HepG2 (cell line): ENCODE data around the gene CRNKL1. TPM values are rescaled to one million over a fixed set of nuclear protein-coding genes. Genes with fewer than 3 reads are reported as not detected.

Experiments used
- MLLT10 ChIP-seq: sonication (generic); formaldehyde crosslinking; IDR thresholded peaks from 2 replicates; pipeline ENCODE4 v1.4.0; 2020; ENCODE audit warnings: missing genetic modification reagents
- SIN3B ChIP-seq: fragments of 150-350 bp; IDR thresholded peaks from 2 replicates; pipeline ENCODE4 v1.6.1; 2014; ENCODE audit warnings: low read length
- ZMYM2 ChIP-seq: sonication (generic); formaldehyde crosslinking; IDR thresholded peaks from 2 replicates; pipeline ENCODE4 v1.8.0; 2022; ENCODE audit warnings: mild to moderate bottlenecking, missing genetic modification reagents
- ZNF251 ChIP-seq: sonication (generic); formaldehyde crosslinking; IDR thresholded peaks from 2 replicates; pipeline ENCODE4 v1.9.0; 2021; ENCODE audit warnings: mild to moderate bottlenecking, missing genetic modification reagents
- ZNF567 ChIP-seq: sonication (generic); formaldehyde crosslinking; IDR thresholded peaks from 2 replicates; pipeline ENCODE4 v1.8.1; 2023; ENCODE audit warnings: mild to moderate bottlenecking, missing genetic modification reagents, borderline replicate concordance
- ZNF790 ChIP-seq: sonication (generic); formaldehyde crosslinking; IDR thresholded peaks from 2 replicates; pipeline ENCODE4 v1.8.0; 2022; ENCODE audit warnings: missing genetic modification reagents, mild to moderate bottlenecking, borderline replicate concordance
- polyA plus RNA-seq, 8 experiments: library from polyadenylated mRNA; depleted of rRNA in 3 of 8; stranded (reverse) in 7 of 8; unstranded in 1 of 8; fragments of >200 nt; fragmentation: Illumina TruSeq in 4 of 8; extraction: Trizol in 4 of 8; gene quantifications; 2 replicates each; pipeline versions ENCODE4 v1.2.1 to v1.2.3, GENCODE V29; 2011 to 2016; ENCODE audit warnings: low read depth in 4 of 8, missing spikeins in 1 of 8, mixed read lengths in 1 of 8; ENCODE audit not compliant: insufficient read depth in 1 of 8
- total RNA-seq, 5 experiments: library from RNA; depleted of rRNA; stranded (reverse); fragments of >200 nt; fragmentation: Illumina TruSeq; extraction: Trizol; gene quantifications; 2 replicates each; pipeline ENCODE4 v1.2.3, GENCODE V29; 2016; ENCODE audit warnings: low read depth in 1 of 5
- TF ChIP-seq, protein P1 (sequence below), 2 experiments: sonication (generic) in 1 of 2; formaldehyde crosslinking in 1 of 2; IDR thresholded peaks; 2 replicates each; pipeline versions ENCODE4 v1.5.1 to v1.6.1; 2011 to 2020; ENCODE audit warnings: borderline replicate concordance in 1 of 2, low read depth in 1 of 2, low read length in 1 of 2, mild to moderate bottlenecking in 1 of 2, missing genetic modification reagents in 1 of 2, moderate library complexity in 1 of 2
- TF ChIP-seq, protein P2 (sequence below): sonication (generic); formaldehyde crosslinking; IDR thresholded peaks from 2 replicates; pipeline ENCODE4 v1.4.0; 2020; ENCODE audit warnings: mild to moderate bottlenecking, missing genetic modification reagents, borderline replicate concordance
- TF ChIP-seq, protein P3 (sequence below): sonication (generic); formaldehyde crosslinking; IDR thresholded peaks from 2 replicates; pipeline ENCODE4 v1.5.0; 2020; ENCODE audit warnings: missing genetic modification reagents
- TF ChIP-seq, protein P4 (sequence below): sonication (generic); formaldehyde crosslinking; conservative IDR thresholded peaks from 2 replicates; pipeline ENCODE4 v1.8.0; 2022; ENCODE audit warnings: low read depth, missing genetic modification reagents
- TF ChIP-seq, protein P5 (sequence below): sonication (generic); formaldehyde crosslinking; IDR thresholded peaks from 2 replicates; pipeline ENCODE4 v1.9.0; 2021; ENCODE audit warnings: missing genetic modification reagents, borderline replicate concordance

The CRNKL1 gene
- total and polyA plus RNA-seq, 2 of the 13 experiments (the other 11 are each of a cell fraction or from before 2014, with no cell fraction given): 12.3 to 64.5 TPM

DNA sequence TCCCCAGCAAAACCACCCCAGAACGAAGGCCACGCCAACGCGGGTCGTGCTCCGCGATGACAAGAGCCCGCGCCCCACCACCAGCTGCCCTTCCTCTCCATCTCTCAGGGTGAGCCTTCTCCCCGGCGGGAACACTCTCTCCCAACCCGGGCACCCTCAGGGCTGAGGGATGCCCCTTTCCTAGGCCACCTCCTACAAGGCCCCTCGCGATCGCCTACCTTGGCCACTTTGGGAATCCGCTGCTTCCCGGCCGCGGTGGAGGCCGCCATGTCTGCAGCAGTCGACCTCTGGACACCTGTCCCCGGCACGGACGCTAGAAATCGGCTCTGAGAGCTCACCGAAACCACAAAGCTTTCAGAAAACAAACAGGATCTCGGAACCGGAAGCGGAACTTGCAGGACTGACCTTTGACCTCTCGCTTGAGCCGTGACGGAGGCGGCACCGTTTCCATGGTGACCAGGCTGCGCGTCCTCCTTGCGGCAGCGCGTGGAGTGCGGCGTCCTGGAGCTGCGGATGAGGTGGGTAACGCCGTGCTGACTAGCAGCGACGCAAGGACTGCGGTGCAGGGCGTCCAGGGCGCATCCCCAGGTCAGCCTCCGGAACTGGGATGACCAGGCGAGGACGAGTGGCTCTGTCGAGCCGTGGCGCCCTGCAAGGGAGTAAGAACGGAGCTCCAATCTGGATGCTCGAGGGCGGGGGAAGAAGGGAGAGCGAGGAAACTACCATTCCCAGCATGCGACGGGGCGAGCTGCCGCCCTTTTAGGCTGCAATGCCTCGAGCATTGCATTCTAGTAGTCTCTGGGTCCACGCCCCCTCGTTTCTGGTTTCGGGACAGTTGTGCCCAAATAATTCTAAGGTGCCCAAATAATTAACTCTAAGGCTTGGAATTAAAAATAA, at the start of gene CRNKL1, which contains the start of gene CFAP61 (continued):
- TF ChIP-seq, protein P1, sequence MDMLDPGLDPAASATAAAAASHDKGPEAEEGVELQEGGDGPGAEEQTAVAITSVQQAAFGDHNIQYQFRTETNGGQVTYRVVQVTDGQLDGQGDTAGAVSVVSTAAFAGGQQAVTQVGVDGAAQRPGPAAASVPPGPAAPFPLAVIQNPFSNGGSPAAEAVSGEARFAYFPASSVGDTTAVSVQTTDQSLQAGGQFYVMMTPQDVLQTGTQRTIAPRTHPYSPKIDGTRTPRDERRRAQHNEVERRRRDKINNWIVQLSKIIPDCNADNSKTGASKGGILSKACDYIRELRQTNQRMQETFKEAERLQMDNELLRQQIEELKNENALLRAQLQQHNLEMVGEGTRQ (IDR thresholded peaks at IDR 0.05; ENCODE audit: low read depth, low read length): no peak
- TF ChIP-seq, protein P1 (CRISPR knock-in tag; IDR thresholded peaks at IDR 0.05; ENCODE audit: borderline replicate concordance): peak; percentile 41; the same call in 1 of the 2 replicates
- TF ChIP-seq, protein P2, sequence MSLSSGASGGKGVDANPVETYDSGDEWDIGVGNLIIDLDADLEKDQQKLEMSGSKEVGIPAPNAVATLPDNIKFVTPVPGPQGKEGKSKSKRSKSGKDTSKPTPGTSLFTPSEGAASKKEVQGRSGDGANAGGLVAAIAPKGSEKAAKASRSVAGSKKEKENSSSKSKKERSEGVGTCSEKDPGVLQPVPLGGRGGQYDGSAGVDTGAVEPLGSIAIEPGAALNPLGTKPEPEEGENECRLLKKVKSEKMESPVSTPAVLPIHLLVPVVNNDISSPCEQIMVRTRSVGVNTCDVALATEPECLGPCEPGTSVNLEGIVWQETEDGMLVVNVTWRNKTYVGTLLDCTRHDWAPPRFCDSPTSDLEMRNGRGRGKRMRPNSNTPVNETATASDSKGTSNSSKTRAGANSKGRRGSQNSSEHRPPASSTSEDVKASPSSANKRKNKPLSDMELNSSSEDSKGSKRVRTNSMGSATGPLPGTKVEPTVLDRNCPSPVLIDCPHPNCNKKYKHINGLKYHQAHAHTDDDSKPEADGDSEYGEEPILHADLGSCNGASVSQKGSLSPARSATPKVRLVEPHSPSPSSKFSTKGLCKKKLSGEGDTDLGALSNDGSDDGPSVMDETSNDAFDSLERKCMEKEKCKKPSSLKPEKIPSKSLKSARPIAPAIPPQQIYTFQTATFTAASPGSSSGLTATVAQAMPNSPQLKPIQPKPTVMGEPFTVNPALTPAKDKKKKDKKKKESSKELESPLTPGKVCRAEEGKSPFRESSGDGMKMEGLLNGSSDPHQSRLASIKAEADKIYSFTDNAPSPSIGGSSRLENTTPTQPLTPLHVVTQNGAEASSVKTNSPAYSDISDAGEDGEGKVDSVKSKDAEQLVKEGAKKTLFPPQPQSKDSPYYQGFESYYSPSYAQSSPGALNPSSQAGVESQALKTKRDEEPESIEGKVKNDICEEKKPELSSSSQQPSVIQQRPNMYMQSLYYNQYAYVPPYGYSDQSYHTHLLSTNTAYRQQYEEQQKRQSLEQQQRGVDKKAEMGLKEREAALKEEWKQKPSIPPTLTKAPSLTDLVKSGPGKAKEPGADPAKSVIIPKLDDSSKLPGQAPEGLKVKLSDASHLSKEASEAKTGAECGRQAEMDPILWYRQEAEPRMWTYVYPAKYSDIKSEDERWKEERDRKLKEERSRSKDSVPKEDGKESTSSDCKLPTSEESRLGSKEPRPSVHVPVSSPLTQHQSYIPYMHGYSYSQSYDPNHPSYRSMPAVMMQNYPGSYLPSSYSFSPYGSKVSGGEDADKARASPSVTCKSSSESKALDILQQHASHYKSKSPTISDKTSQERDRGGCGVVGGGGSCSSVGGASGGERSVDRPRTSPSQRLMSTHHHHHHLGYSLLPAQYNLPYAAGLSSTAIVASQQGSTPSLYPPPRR: peak; percentile 37; the same call in 1 of the 2 replicates
- no peak for TF ChIP-seq MLLT10 (CRISPR knock-in tag)
- TF ChIP-seq ZNF251: no peak
- no peak for TF ChIP-seq ZMYM2
- TF ChIP-seq, protein P3, sequence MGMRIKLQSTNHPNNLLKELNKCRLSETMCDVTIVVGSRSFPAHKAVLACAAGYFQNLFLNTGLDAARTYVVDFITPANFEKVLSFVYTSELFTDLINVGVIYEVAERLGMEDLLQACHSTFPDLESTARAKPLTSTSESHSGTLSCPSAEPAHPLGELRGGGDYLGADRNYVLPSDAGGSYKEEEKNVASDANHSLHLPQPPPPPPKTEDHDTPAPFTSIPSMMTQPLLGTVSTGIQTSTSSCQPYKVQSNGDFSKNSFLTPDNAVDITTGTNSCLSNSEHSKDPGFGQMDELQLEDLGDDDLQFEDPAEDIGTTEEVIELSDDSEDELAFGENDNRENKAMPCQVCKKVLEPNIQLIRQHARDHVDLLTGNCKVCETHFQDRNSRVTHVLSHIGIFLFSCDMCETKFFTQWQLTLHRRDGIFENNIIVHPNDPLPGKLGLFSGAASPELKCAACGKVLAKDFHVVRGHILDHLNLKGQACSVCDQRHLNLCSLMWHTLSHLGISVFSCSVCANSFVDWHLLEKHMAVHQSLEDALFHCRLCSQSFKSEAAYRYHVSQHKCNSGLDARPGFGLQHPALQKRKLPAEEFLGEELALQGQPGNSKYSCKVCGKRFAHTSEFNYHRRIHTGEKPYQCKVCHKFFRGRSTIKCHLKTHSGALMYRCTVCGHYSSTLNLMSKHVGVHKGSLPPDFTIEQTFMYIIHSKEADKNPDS (CRISPR knock-in tag): peak; percentile 71; the same call in 1 of the 2 replicates
- TF ChIP-seq, protein P4, sequence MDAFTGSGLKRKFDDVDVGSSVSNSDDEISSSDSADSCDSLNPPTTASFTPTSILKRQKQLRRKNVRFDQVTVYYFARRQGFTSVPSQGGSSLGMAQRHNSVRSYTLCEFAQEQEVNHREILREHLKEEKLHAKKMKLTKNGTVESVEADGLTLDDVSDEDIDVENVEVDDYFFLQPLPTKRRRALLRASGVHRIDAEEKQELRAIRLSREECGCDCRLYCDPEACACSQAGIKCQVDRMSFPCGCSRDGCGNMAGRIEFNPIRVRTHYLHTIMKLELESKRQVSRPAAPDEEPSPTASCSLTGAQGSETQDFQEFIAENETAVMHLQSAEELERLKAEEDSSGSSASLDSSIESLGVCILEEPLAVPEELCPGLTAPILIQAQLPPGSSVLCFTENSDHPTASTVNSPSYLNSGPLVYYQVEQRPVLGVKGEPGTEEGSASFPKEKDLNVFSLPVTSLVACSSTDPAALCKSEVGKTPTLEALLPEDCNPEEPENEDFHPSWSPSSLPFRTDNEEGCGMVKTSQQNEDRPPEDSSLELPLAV: no peak
- 0 out of 2 replicates have a peak, but pooled peaks have one; percentile 52 for TF ChIP-seq SIN3B
- TF ChIP-seq ZNF790 (CRISPR knock-in tag): 0 out of 2 replicates have a peak, but pooled peaks have one; percentile 84
- TF ChIP-seq ZNF567 (CRISPR knock-in tag): peak; percentile 77; the same call in 1 of the 2 replicates
- TF ChIP-seq, protein P5, sequence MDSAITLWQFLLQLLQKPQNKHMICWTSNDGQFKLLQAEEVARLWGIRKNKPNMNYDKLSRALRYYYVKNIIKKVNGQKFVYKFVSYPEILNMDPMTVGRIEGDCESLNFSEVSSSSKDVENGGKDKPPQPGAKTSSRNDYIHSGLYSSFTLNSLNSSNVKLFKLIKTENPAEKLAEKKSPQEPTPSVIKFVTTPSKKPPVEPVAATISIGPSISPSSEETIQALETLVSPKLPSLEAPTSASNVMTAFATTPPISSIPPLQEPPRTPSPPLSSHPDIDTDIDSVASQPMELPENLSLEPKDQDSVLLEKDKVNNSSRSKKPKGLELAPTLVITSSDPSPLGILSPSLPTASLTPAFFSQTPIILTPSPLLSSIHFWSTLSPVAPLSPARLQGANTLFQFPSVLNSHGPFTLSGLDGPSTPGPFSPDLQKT (CRISPR knock-in tag): peak; percentile 73; the same call in 1 of the 2 replicates
